NCI-H2029 (cell line): ENCODE data around the gene ANXA2.

Experiments used
- DNase-seq: peaks from one replicate; lab custom pipeline; 2025; lab: John Stamatoyannopoulos, UW

Gene ANXA2

DNA sequence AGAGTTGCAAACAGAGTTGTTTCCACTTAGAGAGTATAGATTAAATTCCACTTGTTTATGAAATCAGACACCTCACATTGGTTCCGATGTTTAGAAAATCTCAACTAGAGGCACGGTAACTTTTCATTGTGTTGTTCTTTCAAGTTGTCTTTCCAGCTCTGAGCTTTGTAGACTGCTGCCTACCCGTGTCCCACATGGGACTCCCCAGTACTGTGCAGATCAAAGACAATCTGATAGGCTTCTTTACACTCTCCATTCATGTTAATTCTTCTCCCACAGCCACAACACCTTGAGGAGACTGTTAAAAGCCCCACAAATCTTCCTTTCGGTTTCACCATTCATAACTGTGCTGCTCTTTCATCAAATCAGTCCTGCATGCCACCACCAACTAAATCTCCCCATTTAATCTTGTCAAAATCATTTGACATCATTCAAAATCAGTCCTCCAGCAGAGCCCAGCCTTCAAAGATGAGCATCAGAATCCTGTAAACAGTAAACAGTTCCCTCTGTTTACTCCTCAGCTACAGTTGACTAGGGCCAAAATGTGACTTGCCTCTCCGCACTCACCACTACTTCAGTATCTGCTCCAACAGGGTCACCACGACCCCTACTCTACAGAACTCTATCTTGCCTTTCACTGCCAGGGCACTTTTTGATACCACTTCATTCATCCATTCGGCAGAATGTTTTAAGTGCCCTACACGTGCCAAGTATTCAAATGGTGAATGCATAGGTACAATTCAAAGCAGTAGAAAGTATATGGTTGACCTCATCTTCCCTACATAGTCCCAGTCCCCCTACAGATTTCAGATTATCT is 8.3 kb downstream of the ANXA2 start:
- DNase-seq, result no peak

DNA sequence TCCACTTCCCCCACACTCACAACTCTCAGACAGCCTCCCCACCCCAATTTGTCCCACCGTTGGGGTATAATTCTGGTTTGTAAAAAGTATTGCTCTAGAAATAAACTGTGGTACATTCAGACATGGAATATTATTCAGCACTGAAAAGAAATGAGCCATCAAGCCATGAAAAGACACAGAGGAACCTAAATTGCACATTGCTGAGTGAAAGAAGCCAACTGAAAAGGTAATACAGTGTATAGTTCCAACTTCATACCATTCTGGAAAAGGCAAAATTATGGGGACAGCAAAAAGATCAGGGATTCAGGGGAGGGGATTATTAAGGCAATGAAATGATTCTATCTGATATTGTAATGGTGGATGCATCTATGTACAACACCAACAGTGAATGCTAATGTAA is 10.5 kb downstream of the ANXA2 start:
- no peak for DNase-seq

DNA sequence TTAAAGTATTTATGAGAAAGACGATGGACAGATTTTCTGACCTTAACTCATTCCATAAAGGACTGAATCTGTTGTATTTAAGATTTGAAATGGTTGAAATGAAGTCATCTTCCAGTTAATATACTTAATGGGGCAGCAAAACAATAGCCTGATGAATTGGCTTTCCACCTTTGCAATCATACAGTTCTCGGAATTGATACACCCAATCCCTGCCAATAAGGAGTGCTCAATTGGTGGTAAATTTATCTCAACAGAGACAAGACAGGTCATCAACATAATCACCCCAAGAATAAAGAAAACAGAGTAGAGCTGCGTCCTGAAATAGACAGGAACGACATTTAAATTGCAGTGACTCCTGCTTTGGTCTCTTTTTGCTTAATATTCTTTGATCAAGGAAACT is 11.2 kb downstream of the ANXA2 start:
- no peak for DNase-seq

DNA sequence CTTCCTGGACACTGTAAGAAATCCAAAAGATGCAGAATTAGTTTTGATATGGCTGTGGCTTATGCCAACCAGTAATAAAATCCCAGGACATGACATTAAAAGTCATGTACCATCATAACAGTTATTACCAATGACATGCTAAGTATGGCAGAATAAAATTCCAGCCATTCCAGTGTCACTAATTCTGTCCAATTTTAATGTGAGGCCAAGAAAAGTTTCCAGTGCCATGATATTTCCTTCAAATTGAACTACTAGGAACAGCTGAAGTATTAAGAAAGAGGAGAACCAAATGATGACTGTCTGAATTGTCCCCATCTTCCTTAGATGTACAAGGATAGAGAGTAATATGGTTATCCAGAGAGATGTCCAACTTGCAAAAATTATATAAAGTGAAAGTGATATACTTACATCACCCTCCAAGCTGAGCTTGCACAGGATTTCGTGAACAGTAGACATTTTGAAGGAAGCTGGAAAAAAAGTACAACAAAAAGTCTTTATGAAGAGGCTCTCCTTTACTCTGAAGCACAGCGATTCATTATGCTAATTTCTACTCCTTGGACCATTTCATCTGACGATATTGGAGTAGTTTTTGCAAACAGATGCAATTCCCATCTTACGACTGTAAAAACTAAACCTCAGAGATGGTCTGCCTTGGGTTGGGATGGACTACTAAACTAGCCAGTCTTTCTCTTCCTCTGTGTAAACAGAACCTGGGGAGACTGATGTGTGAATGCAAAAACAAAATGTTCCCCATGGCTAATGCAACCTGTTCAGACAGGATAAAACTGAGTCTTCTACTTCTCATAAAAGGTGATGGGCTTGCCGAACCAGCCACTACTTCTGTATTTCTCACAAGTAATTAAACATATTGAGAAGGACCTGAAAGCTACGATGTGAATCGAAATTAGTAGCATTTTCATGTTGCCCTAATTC is 11.9 kb downstream of the ANXA2 start:
- DNase-seq, result no peak

DNA sequence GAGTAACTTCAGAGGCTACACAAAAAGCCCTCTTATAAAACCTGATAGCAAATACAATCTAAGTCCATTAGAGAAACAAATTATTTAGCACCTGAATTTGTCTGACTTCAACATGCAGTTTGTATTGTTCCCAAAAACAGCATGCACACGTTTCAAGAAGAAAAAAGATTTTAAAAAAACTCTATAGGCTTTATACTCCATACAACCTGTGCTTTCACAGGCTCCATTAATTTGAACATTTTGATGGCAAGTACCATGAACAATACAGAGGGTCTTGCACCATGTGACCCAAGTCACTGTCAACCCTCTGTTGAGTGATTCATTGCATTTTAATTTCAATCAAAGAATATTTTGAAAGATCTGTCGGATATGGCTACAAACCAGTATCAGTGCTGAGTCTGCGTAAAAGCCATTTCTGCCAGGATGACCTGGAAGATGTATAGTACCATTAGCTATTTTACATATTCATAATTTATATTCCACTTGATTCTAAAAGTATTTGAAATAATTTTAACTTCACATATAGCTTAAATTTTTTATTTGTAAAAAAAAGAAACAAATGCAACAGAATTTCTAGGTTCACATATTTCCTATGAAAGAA is 13.2 kb downstream of the ANXA2 start:
- no peak for DNase-seq

DNA sequence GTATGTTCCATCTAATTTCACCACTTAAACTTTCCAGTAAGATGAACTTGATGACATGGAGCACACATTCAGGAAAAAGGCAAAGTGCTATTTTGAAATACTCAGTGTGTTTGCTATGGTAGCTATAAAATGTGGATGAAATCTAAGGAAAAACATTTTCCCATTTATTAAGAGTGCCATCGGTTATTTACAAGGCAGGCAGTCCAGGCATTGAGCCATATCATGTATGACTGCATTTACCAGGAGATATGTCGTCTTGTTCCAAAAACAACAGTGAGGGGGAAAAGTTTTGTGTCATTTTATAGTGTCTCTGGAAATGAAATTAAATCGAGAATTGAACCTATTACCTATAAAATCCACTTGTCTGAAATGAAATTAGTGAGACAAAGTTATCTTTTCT is 13.7 kb downstream of the ANXA2 start:
- no peak for DNase-seq

DNA sequence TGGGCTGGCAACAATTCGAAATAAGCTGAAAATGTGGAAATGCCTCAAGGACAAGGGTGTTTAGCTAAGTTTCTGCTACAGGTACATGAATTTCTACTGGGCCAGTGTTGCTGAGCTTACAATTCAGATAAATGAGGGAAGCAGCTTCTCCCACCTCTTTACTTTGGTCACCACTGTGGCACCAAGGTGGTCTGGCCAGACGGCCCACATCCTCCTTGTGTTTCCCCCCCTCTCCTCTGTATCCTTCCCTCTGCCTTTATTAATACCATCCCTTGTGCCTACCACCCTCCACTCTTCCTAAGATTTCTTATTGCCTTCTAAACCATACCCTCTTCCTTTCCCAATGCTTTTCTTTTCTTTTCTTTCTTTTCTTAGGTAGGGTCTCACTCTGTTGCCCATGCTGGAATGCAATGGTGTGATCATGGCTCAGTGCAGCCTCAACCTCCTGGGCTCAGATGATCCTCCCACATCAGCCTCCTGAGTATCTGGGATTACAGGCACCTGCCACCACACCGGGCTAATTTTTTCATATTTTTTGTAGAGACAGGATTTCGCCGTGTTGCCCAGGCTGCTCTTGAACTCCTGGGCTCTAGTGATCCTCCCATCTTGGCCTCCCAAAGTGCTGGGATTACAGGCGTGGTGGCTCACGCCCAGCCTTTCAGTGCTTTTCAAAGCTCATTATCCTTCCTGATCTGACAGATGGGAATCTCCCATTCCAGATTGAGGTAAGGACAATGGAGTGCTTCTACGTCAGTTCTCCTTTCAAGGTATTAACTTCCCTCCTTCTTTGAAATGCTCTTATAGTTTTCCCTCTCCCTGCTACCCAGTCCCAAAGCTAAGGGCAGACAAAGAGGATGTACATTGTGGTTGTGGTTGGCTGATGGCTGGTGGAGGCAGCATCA is 14.8 kb downstream of the ANXA2 start:
- no peak for DNase-seq

DNA sequence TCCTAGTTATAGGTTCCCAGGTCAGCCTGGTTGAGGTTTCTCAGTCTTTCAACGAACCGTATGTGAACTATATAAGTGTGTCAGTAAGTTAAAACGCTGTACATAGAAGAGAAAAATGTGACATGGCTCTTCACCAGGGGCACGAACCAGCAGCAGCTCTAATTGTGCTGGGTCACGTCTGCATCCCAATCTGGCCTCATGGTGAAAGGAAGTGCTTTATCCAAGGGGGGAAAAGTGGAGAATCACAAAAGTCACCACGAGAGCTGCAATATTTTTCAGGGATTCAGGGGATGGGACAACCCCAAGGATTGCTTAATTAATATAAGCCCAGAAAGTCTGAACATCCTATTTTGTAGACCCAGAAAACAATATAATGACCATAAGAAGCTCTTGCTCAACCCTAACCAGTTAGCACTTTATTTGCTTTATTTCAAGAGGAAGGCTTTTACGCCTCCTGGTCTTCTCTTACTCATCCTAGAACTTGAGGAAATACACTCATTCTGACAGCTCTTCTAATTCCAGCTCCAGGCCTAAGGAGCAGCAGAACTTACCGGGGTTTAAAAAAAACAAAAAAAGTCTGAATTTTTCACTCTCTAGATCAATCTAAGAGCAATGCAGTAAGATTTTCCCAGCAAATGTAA is 16.5 kb downstream of the ANXA2 start:
- DNase-seq, result no peak

DNA sequence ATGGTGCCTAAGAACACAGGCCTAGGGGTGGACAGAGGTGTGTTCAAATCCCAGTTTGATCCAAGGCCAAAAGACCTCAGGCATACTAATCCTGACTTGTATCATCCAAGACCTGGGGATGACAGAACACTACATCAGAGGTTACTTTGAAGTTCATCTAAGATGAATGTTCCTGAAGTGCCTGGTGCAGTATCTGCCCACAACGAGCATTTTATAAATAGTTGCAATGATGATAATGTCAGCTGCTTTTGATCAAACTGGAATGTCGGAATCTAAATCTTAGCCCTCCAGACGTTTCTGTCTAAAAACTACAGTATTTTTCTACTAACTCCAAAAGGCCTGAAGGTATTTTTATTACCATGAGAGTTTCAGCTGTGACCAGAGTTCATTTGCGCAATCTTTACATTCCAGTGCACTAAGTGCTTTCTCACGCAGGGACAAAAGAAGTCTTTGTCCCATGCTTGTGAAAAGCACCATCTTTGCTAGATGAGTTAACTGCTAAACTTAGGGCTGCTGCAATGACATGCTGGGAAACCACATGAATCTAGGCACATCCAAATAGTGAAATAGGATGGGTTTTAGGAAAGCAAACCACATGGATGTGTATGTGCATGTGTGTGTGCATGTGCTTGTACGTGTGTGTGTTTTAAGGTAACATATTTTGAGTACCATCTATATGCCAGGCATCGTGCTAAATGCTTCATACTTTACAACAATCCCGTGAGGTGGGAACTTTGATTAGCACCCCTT is 18.1 kb downstream of the ANXA2 start:
- no peak for DNase-seq

DNA sequence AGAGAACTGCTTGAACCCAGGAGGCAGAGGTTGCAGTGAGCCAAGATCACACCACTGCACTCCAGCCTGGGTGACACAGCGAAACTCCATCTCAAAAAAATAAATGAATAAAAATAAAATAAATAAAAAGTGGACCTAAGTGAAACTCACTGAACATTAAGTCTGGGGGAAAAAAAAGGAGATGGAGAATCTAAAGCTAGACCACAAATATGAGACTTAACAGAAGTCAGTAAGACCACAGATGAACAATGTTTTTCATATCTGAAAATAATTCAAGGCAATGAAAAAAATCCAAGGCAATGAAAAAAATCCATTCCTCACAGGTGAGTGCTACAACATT is 18.6 kb downstream of the ANXA2 start:
- DNase-seq, result no peak

DNA sequence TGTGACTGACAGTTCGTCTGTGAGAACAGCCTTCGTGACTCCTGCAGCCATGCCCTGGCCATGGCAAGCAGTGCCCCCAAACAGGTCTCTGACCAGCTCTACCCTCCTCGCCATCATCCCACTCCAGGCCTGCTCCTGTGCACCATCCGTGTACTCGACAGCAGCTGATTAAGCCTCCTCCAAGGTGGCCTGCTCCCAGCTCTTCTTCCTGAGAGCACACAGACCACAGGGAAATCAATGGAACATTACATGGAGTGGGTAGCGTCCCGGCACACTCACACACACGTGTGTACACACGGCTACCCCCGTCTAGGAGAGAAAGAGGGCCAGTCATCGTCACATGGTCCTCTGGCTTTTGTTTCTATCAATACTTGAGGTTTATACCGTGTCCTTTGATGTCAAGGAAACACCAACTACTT is 21.1 kb downstream of the ANXA2 start:
- peak; percentile 69 for DNase-seq

DNA sequence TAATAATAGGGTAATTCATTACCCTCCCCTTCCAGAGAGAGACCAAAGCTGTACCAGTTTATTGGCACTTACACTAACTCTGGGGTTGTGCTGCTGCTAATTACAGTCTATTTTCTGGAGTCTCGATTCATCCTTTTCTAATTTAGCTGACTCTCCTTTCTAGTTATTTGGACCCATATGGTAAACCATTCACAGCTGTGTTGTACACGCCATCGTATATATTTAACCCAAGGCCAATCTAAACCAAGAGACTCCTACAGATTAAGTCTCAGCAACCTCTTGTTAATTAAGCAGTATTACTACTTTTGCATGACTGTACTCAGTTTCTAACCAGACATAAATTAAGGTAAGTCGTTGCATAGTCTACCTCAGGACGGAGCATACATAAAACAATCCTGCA is 22.5 kb downstream of the ANXA2 start:
- DNase-seq, result no peak

DNA sequence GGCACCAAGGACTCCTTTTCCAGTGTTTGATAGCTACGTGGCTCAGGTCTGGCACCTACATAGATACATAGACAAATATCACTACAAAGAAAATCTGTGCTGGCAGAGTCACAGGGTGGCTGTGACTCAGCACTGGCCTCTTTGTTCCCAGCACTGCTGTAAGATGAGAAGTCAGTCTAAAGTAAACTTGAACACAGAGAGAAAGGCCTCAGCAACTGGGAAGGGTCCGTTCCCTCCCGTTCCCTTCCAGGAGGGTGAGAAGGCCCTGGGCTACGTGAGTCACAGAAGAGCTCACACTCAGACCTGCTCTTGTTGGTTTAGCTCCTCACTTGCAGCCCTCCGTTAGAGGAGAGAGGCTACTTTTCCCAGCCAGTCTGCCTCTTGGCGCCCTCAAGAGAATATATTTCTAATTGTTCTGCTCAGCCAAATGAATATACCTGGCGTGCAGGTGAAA is 23.1 kb downstream of the ANXA2 start:
- DNase-seq, result peak; percentile 74

DNA sequence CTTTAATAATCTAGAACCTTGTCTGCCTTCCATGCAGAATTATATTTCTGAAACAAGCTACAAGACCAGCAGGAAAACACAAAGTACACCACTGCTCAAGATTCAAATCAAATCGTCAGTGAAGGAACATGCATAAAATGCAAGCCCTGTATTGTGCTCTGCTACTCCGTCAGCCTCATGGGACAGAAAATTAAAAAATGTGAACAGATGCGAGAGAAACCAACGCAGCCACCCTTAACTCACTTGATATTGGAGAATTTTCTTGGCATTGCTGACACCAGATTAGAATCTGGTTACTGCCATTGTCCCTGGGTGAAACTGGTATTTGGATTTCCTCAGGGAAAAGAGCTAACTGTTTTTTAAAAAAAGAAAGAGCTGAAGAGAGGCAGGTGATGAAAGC is 23.6 kb downstream of the ANXA2 start:
- no peak for DNase-seq

DNA sequence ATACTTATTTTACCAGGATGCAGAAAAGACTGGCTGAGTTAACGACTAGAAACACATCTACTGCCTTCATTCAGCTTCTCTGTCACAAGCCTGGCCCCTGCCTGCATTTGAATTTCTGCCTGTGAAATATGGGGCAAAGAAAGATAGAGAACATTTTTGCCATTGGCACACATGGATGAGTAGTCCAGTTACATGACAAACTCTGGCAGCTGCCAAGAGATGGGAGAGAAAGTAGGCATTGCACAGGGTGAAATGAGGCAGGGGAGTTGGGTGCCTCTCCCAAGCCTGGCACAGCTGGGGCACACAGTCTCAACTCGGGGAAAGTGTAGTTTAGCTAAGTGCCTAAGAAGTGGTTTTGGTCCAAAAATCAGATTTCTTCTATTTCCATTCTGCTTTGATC is 24.0 kb downstream of the ANXA2 start:
- DNase-seq, result no peak

DNA sequence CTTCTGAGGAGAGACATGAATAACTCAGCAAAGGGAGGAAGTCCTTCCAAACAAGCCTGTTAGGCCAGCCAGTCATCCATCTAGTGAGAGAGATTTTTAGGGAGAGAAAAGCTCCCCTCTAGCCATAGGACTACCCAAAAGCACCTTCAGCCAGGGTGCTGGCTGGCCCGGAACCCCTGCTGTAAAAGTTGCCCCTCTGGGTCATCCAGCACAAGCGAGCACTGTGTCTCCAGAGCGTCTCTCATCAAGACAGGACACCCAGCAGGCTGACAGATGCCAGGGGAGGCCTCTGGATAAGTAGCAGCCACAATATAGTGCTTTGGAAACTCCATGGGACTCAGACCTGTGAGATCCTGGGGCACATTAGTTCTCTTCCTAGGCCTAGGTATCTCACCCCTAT is 24.5 kb downstream of the ANXA2 start:
- no peak for DNase-seq

DNA sequence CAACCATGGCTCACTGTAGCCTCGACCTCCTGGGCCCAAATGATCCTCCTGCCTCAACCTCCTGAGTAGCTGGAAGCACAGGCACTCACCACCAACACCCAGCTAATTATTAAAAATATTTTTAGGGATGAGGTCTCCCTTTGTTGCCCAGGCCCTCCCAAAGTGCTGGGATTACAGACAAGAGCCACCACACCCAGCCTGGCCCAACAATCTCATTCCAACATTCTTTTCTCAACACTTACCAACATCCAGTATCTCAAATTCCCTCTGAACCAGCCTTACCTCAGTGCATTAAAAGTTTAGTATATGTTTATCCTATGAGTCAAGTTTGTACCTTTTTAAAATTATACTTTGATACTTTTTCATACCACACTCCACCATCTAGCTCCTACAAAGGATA is 25.0 kb downstream of the ANXA2 start:
- DNase-seq, result no peak

DNA sequence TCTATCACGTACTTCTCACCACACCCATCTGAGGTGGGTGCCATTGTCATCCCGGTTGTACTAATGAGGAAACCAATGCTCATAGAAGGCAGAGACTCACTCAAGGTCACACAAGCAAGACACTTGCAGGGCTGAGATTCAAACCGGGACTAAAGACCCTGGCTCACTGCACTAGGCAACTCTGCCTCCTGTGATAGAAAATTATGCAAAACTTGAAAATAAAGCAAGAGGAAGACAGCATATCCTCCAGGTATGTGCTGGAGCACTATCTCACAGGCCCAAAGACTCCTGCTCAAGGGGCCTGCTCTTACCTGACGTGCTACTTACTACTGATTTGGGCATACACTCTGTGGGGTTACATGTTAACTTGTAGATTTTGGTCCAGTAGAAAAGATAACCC is 25.6 kb downstream of the ANXA2 start:
- no peak for DNase-seq

DNA sequence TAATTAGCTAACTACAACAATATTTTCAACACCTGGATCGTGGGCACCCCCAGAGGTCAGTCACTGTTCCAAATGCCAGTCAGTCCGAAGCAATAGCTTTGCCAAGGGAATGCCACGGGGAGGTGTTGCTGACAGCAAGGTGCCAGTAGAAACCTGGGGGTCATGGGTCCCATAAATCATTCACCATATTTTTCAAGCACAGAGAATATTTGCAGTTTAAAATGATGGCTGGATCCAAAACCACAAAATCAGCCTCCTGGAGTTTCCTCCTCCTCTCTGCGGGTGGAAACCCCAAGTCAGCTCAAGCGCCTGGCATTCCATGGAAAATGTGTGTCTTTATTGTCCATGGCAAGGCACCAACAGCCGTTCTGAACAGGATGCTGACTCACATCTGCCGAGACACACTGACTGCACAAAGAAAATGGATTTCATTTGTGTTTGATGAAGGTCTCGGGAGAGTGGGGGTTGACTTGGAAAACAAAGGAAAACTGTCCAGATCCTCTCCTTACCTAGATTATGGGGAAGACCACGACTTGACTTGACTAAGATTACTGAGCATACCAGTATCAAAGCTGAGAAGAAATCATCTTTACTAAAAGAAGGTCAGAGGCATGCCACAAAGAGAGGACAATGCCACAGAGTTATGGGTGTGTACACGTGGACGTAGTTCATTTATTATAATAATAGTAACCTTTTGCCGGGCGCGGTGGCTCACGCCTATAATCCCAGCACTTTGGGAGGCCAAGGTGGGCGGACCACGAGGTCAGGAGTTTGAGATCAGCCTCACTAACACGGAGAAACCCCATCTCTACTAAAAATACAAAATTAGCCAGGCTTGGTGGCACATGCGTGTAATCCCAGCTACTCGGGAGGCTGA is 26.4 kb downstream of the ANXA2 start:
- DNase-seq, result peak; percentile 30

DNA sequence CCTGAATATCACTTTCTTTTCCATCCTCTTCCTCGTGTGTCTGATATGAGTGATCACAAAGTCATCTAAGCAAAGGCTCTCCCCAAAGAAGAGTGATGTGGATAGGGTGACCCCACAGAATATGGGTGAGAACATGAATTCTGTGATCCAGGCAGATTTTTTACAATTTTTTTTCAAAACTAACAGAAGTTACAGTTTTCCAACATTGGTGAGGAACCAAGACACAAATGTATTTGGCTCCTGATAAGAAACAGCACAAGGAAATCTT is 27.0 kb downstream of the ANXA2 start:
- no peak for DNase-seq
